ENCODE results near the gene CIP2A.

DNA sequence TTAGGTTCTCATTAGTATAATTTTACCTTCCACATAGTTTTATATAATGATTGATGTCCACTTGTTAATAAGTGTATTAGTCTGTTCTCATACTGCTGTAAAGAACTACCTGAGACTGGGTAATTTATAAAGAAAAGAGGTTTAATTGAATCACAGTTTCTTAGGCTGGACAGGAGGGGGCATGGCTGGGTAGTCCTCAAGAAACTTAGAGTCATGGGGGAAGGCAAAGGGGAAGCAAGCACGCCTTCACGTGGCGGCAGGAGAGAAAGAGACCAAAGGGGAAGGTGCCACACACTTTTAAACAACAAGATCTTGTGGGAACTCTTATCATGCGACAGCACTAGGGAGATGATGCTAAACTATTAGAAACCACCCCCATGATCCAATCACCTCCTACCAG, 19.5 kb upstream of the CIP2A start:
- TF ChIP-seq, protein P1, sequence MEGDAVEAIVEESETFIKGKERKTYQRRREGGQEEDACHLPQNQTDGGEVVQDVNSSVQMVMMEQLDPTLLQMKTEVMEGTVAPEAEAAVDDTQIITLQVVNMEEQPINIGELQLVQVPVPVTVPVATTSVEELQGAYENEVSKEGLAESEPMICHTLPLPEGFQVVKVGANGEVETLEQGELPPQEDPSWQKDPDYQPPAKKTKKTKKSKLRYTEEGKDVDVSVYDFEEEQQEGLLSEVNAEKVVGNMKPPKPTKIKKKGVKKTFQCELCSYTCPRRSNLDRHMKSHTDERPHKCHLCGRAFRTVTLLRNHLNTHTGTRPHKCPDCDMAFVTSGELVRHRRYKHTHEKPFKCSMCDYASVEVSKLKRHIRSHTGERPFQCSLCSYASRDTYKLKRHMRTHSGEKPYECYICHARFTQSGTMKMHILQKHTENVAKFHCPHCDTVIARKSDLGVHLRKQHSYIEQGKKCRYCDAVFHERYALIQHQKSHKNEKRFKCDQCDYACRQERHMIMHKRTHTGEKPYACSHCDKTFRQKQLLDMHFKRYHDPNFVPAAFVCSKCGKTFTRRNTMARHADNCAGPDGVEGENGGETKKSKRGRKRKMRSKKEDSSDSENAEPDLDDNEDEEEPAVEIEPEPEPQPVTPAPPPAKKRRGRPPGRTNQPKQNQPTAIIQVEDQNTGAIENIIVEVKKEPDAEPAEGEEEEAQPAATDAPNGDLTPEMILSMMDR (IDR thresholded peaks at IDR 0.05; ENCODE audit: low read length): no peak
- TF ChIP-seq EZH2phosphoT487 (IDR thresholded peaks at IDR 0.05; ENCODE audit: low read length) (no peak), EZH2 (optimal IDR thresholded peaks at IDR 0.05; ENCODE audit: low read depth, low read length) (no peak)

All from MM.1S (cell line).